ENCODE measurements around the gene SLC2A4.

The SLC2A4 gene

DNA sequence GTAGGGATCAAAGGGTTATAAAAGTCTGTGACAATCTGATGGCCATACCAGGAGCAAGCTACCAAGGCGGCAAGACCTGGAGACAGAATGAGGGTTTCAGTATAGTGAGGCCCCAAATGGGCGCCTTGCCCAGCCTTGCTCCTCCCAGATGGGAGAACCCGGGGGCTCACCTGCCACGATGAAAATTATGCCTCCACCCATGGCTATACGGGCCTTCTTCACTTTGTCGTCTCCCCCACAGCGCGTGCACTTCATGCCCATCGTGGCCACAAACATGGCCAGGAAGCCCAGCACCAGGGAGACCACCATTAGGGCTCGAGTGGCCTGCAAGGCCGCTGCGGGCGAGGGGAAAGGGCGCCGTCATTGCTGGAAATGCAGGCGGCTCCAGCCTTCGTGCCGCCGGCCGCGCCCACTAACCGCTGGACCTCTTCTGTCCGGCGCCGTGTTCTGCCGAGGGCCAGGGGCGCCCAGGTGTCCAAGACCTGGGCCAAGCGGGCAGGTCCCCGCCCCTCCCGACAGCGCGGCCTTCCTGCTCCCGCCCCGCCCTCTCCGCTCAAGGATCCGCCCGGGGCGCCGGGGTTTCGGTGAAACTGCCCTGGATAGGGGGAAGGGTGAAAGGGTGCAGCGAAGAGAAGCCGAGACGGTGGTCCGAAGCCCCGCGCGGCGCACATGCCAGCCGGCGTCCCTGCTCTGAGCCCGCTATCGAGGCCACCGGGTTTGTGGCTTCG lies 20.7 kb upstream of the SLC2A4 start:
- DNase-seq (ENCODE audit: low spot score) = peak; percentile 64
- TF ChIP-seq, protein P1, sequence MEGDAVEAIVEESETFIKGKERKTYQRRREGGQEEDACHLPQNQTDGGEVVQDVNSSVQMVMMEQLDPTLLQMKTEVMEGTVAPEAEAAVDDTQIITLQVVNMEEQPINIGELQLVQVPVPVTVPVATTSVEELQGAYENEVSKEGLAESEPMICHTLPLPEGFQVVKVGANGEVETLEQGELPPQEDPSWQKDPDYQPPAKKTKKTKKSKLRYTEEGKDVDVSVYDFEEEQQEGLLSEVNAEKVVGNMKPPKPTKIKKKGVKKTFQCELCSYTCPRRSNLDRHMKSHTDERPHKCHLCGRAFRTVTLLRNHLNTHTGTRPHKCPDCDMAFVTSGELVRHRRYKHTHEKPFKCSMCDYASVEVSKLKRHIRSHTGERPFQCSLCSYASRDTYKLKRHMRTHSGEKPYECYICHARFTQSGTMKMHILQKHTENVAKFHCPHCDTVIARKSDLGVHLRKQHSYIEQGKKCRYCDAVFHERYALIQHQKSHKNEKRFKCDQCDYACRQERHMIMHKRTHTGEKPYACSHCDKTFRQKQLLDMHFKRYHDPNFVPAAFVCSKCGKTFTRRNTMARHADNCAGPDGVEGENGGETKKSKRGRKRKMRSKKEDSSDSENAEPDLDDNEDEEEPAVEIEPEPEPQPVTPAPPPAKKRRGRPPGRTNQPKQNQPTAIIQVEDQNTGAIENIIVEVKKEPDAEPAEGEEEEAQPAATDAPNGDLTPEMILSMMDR (IDR thresholded peaks at IDR 0.05; ENCODE audit: extremely low read depth, insufficient read depth, missing control alignments) = no peak
- in situ Hi-C loops (cut with MboI; ENCODE audit: low pct_unique_long_range_greater_than_20kb, low sequenced_read_pairs, unreplicated experiment) = no loop called here

DNA sequence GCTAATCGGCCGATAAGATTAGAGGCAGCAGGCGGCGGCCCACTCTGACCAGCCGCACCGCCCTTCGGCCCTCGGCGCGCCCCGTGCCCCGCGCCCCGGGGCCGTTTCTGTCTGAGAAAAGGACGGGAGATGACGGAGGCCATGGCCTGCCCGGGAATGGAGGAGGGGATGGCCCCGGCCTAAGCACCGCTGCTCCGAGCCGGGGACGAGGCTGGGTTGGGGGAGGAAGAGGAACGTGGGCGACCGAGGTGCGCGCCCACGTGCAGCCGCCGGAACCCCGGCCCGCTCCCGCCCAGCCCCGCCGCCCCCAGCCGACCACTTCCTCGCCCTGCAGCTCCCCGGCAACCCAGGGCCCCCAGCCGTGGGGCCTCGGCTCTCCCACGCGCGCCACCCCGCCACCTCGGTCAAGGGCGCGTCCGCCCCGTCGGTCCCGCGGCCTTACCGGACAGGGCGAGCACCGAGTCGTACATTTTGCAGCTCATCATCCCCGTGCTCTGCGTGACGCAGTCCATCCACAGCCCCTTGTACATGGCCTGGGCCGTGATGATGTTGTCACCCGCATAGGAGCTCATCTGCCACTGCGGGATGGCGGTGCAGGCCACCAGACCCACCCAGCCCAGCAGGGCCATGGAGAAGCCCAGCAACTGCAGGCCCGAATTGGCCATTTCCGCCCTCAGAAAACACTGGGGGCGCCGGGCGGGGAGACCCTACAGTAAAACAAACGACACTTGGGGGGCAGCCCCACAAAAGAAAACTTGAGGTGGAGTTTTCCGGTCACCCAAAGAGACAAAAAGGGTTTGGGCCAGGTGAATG lies 19.9 kb upstream of the SLC2A4 start:
- in situ Hi-C loops (cut with MboI; ENCODE audit: low pct_unique_long_range_greater_than_20kb, low sequenced_read_pairs, unreplicated experiment) = no loop called here
- DNase-seq (ENCODE audit: low spot score) = peak; percentile 70
- TF ChIP-seq, protein P1 (IDR thresholded peaks at IDR 0.05; ENCODE audit: extremely low read depth, insufficient read depth, missing control alignments) = no peak

DNA sequence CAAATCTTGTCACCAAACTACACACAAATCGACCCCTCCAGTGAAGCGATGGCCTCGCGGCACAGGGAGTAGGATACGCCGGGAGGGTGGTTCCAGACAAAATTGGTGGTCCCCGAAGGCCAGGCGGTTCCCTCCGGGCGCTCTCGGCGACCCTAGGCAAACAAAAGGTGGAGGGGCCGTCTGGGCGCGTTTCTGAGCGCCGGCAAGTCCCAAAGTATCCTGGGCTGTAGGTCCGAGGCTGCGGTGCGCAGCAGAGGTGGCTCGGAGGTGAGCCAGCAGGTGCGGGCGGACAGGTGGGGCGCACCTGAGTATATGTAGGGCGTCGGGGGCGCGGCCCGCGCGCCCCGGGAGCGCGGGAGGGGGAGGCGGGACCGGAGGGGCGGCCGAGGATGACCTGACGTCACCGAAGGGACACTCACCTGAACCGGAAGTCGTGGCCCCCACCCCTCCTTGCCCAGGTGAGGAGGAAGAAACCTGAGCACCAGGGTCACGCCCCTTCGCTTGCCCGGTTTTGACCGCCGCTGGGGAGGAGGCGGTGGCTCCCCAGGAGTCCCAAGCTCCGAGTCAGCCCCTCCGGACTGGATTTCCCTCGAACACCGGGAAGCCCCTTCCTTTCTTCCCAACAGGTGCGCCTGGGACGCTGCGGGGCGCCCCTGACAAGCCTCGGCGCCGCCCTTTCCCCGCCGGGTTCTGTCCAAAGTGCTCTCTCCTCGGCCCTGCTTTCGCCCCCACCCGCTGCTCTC lies 19.2 kb upstream of the SLC2A4 start, which contains the start of gene CLDN7:
CLDN7 (minus strand) TSS at position 287 of the 743 bp plus-strand sequence. CDS start 435 bp downstream, outside the sequence.
- peak; percentile 39 for DNase-seq (ENCODE audit: low spot score)
- in situ Hi-C loops (cut with MboI; ENCODE audit: low pct_unique_long_range_greater_than_20kb, low sequenced_read_pairs, unreplicated experiment) = no loop called here
- TF ChIP-seq, protein P1 (IDR thresholded peaks at IDR 0.05; ENCODE audit: extremely low read depth, insufficient read depth, missing control alignments) = no peak

DNA sequence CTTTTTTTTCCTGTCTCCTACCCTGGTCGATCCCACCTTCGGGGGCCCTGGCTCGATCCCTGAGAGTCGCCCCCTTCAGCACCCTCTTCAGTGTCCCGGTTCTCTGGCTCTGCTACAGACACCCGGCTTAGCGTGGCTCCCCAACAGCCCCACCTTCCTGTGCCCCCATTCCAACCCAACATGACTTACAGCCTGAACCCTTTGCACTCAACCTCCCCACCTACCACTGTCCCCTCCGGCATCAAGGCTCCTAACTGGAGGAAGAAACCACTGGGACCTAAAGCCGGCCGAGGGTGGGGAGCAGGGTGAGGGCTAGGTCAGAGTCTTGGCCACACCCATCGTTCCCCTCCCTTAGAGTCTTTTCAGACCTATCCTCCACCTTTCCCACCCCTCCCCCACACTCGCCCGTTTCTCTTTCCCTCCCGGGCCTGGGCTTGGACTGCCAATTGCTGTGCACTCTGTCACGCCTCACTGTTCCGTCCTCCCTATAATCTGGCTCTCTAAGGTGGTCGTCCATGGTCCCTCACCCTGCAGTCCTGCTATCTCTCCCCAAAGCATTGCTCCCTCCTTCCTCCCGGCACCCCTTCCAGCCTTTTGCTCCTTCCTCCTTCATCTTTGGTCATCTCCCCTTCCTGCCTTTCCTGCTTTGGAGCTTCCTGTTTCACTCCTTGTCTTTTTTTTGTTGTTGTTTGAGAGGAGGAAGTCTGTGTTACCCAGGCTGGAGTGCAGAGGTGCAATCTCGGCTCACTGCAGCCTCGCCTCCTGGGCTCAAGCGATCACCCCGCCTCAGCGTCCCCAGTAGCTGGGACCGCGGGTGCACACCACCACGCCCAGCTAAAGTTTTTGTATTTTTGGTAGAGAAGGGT lies 18.4 kb upstream of the SLC2A4 start:
- TF ChIP-seq, protein P1 (IDR thresholded peaks at IDR 0.05; ENCODE audit: extremely low read depth, insufficient read depth, missing control alignments) = no peak
- in situ Hi-C loops (cut with MboI; ENCODE audit: low pct_unique_long_range_greater_than_20kb, low sequenced_read_pairs, unreplicated experiment) = no loop called here
- DNase-seq (ENCODE audit: low spot score) = peak; percentile 38

DNA sequence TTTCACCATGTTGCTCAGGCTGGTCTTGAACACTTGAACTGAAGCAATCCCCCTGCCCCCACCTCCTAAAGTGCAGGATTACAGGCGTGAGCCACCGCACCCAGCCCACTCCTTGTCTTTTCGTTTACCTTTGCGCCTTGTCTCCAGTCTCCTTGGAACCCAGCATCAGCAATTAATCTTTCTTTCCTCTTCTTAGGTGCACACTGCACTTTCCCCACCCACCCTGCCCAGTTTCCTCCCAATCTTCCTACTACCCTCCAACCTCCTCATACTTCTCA lies 17.8 kb upstream of the SLC2A4 start:
- TF ChIP-seq, protein P1 (IDR thresholded peaks at IDR 0.05; ENCODE audit: extremely low read depth, insufficient read depth, missing control alignments) = no peak
- DNase-seq (ENCODE audit: low spot score) = no peak
- in situ Hi-C loops (cut with MboI; ENCODE audit: low pct_unique_long_range_greater_than_20kb, low sequenced_read_pairs, unreplicated experiment) = no loop called here

DNA sequence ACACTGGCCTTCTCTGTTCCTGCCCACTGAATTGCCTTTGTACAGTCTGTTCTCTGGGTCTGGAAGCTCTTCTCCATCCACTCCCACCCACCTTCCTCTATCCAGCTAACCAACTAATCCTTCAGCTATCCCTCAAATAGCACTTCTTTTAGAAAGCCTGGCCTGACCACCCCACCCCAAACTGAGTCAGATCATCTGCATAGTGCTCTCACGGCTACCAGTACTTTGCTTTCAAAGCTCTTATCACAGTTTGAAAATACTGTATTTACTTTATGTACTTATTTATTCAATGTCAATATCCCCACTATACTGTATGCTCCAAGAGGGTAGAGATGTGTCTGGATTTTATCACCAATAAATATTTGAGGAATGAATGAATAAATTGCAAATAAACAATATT lies 14.7 kb upstream of the SLC2A4 start:
- TF ChIP-seq, protein P1 (IDR thresholded peaks at IDR 0.05; ENCODE audit: extremely low read depth, insufficient read depth, missing control alignments) = no peak
- in situ Hi-C loops (cut with MboI; ENCODE audit: low pct_unique_long_range_greater_than_20kb, low sequenced_read_pairs, unreplicated experiment) = no loop called here
- no peak for DNase-seq (ENCODE audit: low spot score)
